Measurements from ENCODE around the gene KATNA1.

The KATNA1 gene

GRCh38 chr6:149608381-149608982 is 40.0 kb downstream of the KATNA1 start:
- no peak for DNase-seq

- DNase-seq: no peak
These were observed 48.0 kb downstream of the KATNA1 start for GRCh38 chr6:149600508-149600907.

- no peak for DNase-seq
These were observed 55.1 kb downstream of the KATNA1 start for GRCh38 chr6:149593408-149593807.

- no peak for DNase-seq
These were observed 55.5 kb downstream of the KATNA1 start for GRCh38 chr6:149592983-149593382.

GRCh38 chr6:149586149-149586548 is 62.4 kb downstream of the KATNA1 start:
- DNase-seq: no peak

- DNase-seq: no peak
These were observed 67.2 kb downstream of the KATNA1 start for GRCh38 chr6:149581349-149581748.

GRCh38 chr6:149580880-149581279 is 67.6 kb downstream of the KATNA1 start:
- DNase-seq: no peak

GRCh38 chr6:149567945-149568585 is 80.4 kb downstream of the KATNA1 start:
- no peak for DNase-seq

- peak in 1 of 2 donors; percentile 20 for DNase-seq
These were observed 81.3 kb downstream of the KATNA1 start for GRCh38 chr6:149567194-149567586.

GRCh38 chr6:149566410-149567193 is 81.9 kb downstream of the KATNA1 start:
- peak in 1 of 2 donors; percentile 36 for DNase-seq

GRCh38 chr6:149565527-149566409 is 82.7 kb downstream of the KATNA1 start, which contains the start of gene GINM1:
GINM1 (plus strand) TSS chr6:149566375; CDS start chr6:149566415, 40 bp downstream.
- peak; percentile 95 to 97 for DNase-seq

GRCh38 chr6:149563928-149564325 is 84.6 kb downstream of the KATNA1 start:
- DNase-seq: no peak

GRCh38 chr6:149563203-149563927 is 85.1 kb downstream of the KATNA1 start:
- no peak for DNase-seq

- peak; percentile 15 to 41 for DNase-seq
These were observed 87.8 kb downstream of the KATNA1 start for GRCh38 chr6:149560736-149561135.

GRCh38 chr6:149559389-149559788 is 89.1 kb downstream of the KATNA1 start:
- DNase-seq: no peak

GRCh38 chr6:149558029-149558428 is 90.5 kb downstream of the KATNA1 start:
- DNase-seq: no peak

- no peak for DNase-seq
These were observed 96.6 kb downstream of the KATNA1 start for GRCh38 chr6:149551920-149552319.

- DNase-seq: peak; percentile 96 to 97
These were observed 102.6 kb downstream of the KATNA1 start, which contains the start of gene PPIL4 for GRCh38 chr6:149545754-149546471. PPIL4 (minus strand) TSS chr6:149546043; CDS start chr6:149546005, 38 bp downstream.

- peak; percentile 82 to 87 for DNase-seq
These were observed 103.2 kb downstream of the KATNA1 start for GRCh38 chr6:149545258-149545753.
